Measurements from ENCODE around the gene MLLT10.
A peak's percentile ranks its signal among the peaks of the same experiment; 100 is the strongest.

MLLT10 gene

DNA sequence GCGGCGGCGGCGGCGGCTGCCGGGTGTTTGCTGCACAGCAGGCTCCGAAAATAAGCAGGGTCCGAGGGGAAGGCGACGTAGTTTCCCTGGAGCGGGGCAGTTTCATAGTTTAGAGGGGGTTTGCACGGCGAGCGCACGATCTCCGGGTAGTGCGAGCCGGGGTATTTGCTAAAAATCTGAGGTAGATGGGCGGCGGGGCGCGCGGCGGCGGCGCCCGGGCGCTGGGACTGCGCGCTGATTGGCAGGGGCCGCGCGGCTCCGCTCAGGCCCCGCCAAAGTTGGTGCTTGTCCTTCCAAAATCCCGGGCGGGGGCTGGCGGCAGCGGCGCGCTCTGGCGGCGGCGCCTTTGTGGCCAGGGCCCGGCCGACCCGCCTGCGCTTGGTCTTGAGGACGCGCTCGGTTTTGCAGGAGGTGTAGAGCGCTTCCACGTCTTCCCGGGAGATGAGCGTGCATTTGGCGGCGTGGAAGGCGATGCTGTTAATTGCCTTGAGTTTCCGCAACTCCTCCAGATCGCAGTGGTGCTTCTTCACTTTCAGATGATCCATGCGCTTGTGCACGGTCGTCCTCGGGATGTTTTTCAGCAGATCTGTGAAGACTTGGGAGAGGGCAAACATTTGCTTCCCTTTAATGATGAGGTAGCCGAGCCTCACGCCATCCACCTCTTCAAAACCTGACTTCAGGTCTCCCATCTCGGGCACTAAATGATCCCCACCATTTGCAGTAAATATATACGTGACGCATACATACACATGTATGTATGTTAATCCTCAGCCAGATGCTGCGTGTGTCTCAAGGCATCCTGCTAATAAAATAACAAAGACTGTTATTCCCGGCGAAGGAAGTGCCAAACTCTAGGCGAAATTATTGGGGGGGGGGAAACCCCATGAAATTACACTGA is 16.6 kb upstream of the MLLT10 start:
- DNase-seq (ENCODE audit: low spot score), result peak; percentile 59

DNA sequence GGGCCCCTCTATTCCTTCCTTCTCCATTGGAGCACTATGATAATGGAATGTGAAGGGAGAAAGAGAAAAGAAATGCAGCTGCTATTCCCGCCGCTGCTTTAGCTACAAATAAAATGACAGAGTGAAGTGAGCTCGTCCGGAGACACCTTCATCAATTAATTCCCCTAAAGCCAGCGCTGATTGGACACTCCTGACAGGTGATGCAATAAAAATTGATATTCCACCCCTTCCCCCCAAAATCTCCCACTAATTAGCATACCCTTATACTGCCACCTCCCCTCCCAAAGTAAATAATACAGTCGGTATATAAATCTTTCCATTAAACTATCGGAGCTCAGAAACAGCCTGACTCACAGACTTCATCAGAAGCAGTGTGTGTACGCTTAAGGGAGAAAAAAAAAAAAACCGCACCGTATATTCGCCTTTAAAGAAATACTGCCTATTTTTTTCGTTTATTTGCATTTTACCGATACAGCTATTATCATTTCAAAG is 15.8 kb upstream of the MLLT10 start:
- DNase-seq (ENCODE audit: low spot score), result no peak

GRCh38 chr10:21518641-21519396 is 15.2 kb upstream of the MLLT10 start:
- no peak for DNase-seq (ENCODE audit: low spot score)

- DNase-seq (ENCODE audit: low spot score), result no peak
Observed at GRCh38 chr10:21519397-21519933, 14.6 kb upstream of the MLLT10 start.

DNA sequence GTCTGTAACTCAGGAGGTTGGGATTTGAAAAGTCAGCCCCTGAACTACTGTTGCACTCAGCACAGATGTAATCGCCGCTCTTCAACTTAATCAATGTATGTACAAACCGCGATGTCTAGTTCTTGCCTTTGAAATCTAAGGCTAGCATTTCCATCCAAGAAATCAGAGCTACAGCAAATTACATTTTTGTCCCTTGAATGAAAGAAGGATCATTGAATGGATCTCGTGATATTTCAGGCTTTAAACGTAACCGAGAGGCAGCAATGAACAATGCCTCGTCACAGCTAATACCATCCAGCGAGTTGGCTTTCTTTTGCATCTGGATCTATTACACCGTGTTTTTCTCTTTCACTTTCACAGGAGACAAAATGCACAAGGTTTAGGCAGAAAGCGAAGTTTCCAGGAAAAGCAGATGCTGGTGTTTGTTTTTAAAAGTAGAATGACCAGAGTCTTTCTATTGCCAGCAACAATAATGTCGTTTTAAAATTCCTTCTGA is 14.0 kb upstream of the MLLT10 start:
- no peak for DNase-seq (ENCODE audit: low spot score)

DNA sequence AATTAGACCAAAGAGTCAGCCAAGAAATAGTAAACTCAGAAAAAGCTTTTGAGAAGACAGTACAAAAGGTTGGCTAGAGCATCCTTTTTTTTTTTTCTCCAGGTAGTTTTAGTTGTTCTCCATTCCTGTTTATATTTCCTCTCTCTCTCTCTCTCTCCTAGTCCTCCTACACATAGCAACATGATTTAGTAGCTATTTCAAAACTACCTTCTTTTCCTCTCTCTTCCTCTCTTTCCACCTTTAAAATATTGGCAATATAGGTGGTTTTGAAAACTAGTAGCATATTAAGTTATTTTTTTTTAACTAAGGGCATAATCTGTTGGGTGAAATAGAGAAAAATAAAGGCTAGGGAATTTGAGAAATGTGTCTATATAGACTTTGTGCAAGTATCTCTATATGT is 13.5 kb upstream of the MLLT10 start:
- no peak for DNase-seq (ENCODE audit: low spot score)

DNA sequence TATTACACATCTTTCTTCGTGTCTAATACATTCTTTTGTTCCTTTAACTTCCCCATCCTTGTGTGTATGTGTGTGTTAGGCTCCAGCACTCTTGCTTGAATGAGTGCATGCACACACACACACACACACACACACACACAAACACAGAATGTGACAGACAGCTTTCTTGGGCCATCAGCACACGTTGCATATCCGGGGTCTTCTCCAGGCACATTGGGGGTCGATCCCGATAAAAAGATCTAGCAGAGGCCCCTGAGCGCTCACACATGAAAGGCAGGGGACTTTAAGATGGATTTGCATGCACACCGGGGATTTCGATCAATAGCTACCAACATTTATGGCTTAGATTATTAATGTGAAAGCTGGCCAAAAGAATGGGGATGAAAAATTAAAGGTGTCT is 13.1 kb upstream of the MLLT10 start:
- no peak for DNase-seq (ENCODE audit: low spot score)

- no peak for DNase-seq (ENCODE audit: low spot score)
Observed at GRCh38 chr10:21521751-21522533, 12.1 kb upstream of the MLLT10 start.

GRCh38 chr10:21522631-21523406 is 11.2 kb upstream of the MLLT10 start:
- no peak for DNase-seq (ENCODE audit: low spot score)

DNA sequence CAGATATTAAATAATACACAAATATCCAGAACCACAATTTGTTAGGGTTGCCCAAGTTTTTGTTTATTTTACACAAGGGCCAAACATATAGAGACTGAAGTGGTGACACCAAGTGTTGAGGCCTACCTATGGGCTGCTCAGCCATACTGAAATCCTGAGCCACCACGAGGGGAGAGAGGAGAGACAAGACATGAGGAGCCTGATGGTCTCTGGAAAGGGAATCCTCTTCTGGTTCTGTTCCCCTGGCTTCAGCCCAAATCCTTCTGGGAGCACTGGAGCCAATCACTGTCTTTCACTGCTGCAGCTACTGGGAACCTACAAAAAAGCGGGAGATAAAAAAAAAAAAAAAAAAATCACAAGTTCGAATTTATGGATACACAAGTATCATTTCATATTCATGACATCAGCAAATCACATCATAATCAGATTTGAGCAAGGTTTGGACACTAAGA is 10.4 kb upstream of the MLLT10 start:
- no peak for DNase-seq (ENCODE audit: low spot score)

GRCh38 chr10:21524131-21524525 is 9.9 kb upstream of the MLLT10 start:
- no peak for DNase-seq (ENCODE audit: low spot score)

- no peak for DNase-seq (ENCODE audit: low spot score)
Observed at GRCh38 chr10:21524526-21525366, 9.3 kb upstream of the MLLT10 start.

DNA sequence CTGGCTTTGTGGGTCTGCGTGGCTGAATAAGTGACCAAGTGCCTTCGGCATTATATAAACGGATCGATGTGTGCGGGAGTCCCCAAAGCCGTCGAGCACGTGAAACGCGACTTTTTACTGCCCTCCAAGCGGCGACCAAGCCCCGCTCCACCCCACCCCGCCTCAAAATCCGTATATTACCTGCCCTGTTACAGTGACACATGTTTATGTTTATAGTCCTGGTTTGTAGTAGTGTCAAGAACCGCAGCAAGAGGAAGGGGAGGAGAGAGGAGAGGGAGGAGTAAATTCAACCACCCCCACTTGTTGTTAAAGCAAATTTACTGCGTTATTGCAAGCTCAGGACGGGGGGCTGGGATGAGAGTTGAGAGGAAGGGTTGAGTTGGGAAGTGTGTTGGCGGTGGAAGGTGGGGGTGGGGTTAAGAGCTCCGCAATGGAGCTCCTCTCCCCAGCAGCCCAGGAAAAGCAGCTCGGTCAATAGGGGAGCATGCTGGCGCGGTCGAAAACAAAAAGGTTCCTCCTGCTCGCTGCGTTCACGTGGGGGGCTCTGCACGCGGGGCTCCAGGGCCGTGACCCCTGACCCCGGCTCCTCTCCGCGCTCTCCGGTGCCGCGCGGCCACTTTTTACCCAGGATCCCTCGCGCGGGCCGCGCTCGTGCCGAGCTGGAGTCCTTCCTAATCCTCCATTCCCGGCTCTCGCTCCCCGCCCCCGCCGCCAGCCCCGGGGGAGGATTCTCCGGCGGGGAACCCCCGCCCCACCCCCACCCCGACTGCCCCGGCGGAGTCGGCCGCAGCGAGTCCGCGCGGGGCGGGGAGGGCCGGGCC is 8.5 kb upstream of the MLLT10 start, which contains the start of gene SKIDA1:
Gene SKIDA1, minus strand, starts transcription at position 316 of the 821 bp plus-strand sequence. CDS start 7,860 bp downstream, outside the sequence.
- no peak for DNase-seq (ENCODE audit: low spot score)

GRCh38 chr10:21526188-21526859 is 7.7 kb upstream of the MLLT10 start:
- DNase-seq (ENCODE audit: low spot score), result peak; percentile 66

GRCh38 chr10:21526860-21527597 is 7.0 kb upstream of the MLLT10 start:
- peak; percentile 52 for DNase-seq (ENCODE audit: low spot score)

DNA sequence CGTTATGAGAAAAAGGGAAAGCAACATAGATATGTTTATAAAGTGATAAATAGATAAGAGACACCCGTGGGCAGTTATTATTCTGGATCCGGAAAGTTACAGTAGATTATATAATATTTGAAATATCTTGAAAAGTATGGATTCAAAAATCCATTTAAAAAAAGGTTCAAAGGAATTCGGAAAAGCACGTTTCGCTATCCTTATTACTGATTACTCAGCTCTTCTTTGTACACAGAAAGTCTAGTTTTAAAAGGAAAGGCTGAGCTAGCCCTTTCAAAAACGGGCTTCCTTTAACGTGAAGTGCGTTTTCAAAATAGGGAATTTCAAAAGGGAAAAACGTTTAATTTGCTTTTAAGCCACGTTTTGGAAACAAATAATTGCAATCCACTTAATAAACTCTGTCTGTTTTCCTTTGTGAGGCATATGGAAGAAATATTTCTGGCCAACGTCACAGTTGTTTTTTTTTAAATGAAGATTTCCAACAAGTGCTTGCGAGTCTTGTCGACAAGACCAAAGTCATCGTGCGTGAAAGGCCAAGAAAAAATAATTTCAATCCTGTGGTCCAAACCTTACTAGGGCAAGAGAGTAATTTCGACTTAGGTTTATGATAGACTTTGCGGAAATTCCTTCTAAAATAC is 6.3 kb upstream of the MLLT10 start:
- no peak for DNase-seq (ENCODE audit: low spot score)

Data from iPS-NIHi11 (cell line).